GM19023 (cell line): ENCODE results near the gene LSAMP.

ENCODE experiments used
- ATAC-seq: cut with Tn5 transposase; IDR thresholded peaks from one replicate; pipeline ENCODE4 v1.9.1; 2021; ENCODE audit warnings: mild to moderate bottlenecking, moderate library complexity; ENCODE audit not compliant: unreplicated experiment

LSAMP gene

GRCh38 chr3:116433552-116433951 is 11.7 kb downstream of the LSAMP start:
- no peak for ATAC-seq

GRCh38 chr3:116432795-116433194 is 12.5 kb downstream of the LSAMP start:
- ATAC-seq, result no peak

GRCh38 chr3:116429479-116430269 is 15.6 kb downstream of the LSAMP start:
- no peak for ATAC-seq

- no peak for ATAC-seq
Measured at GRCh38 chr3:116426036-116426435, 19.3 kb downstream of the LSAMP start.

GRCh38 chr3:116425126-116425525 is 20.2 kb downstream of the LSAMP start:
- ATAC-seq, result no peak

- ATAC-seq, result no peak
Measured at GRCh38 chr3:116423945-116424344, 21.3 kb downstream of the LSAMP start.

GRCh38 chr3:116423374-116423773 is 21.9 kb downstream of the LSAMP start:
- ATAC-seq, result no peak

- ATAC-seq, result no peak
Measured at GRCh38 chr3:116417151-116417550, 28.1 kb downstream of the LSAMP start.

GRCh38 chr3:116413319-116413718 is 32.0 kb downstream of the LSAMP start:
- ATAC-seq, result no peak

- ATAC-seq, result no peak
Measured at GRCh38 chr3:116408473-116408872, 36.8 kb downstream of the LSAMP start.

GRCh38 chr3:116405231-116405630 is 40.1 kb downstream of the LSAMP start:
- ATAC-seq, result no peak

GRCh38 chr3:116399701-116400226 is 45.5 kb downstream of the LSAMP start:
- no peak for ATAC-seq

- no peak for ATAC-seq
Measured at GRCh38 chr3:116394365-116394764, 50.9 kb downstream of the LSAMP start.

- ATAC-seq, result no peak
Measured at GRCh38 chr3:116393199-116393598, 52.1 kb downstream of the LSAMP start.

- ATAC-seq, result no peak
Measured at GRCh38 chr3:116392291-116392690, 53.0 kb downstream of the LSAMP start.

- no peak for ATAC-seq
Measured at GRCh38 chr3:116391296-116392201, 53.7 kb downstream of the LSAMP start.

- ATAC-seq, result no peak
Measured at GRCh38 chr3:116390318-116390717, 55.0 kb downstream of the LSAMP start.

- no peak for ATAC-seq
Measured at GRCh38 chr3:116388867-116389385, 56.4 kb downstream of the LSAMP start.

- no peak for ATAC-seq
Measured at GRCh38 chr3:116386168-116386567, 59.1 kb downstream of the LSAMP start.

- no peak for ATAC-seq
Measured at GRCh38 chr3:116384717-116385116, 60.6 kb downstream of the LSAMP start.

- ATAC-seq, result no peak
Measured at GRCh38 chr3:116378077-116378476, 67.2 kb downstream of the LSAMP start.
